ES-I3 (cell line): Measurements from ENCODE around the gene CBY1.

Experiments
- H3K36me3 ChIP-seq: 2 replicates; pipeline ENCODE4 v1.6.1; 2013; ENCODE audit warnings: mild to moderate bottlenecking, low read length, control low read depth, moderate library complexity; ENCODE audit not compliant: insufficient read depth
- H3K4me1 ChIP-seq: 2 replicates; pipeline ENCODE4 v1.6.1; 2013; ENCODE audit warnings: mild to moderate bottlenecking, control low read depth, low read length; ENCODE audit not compliant: insufficient read depth
- H3K9ac ChIP-seq: 2 replicates; pipeline ENCODE4 v1.6.1; 2013; ENCODE audit warnings: low read depth, mild to moderate bottlenecking, low read length, moderate library complexity
- H3K9me3 ChIP-seq: 2 replicates; pipeline ENCODE4 v1.6.1; 2013; ENCODE audit warnings: mild to moderate bottlenecking, low read length, moderate library complexity; ENCODE audit not compliant: control insufficient read depth, insufficient read depth

The CBY1 gene

GRCh38 chr22:38675833-38676232, 19.4 kb downstream of the CBY1 start:
- Histone ChIP-seq H3K4me1 (no peaks in the 10 kb centered on the region), H3K9ac (no peak overlapping the region), H3K36me3 (no peaks in the 10 kb centered on the region; the same call in 1 of the 2 replicates), H3K9me3 (no peaks in the 10 kb centered on the region)

GRCh38 chr22:38681582-38682335, 25.3 kb downstream of the CBY1 start, which contains the start of gene TOMM22:
TSS of gene TOMM22 (plus strand) at chr22:38681957. CDS start at chr22:38681979, 22 bp downstream.
- Histone ChIP-seq H3K9ac (peak within 1 kb of the TSS; percentile 93), H3K9me3 (0 out of 2 replicates have a peak, but pooled peaks cover 4% of the 10 kb centered on the region), H3K36me3 (peaks cover 8% of the 10 kb centered on the region), H3K4me1 (no peaks in the 10 kb centered on the region)

GRCh38 chr22:38684895-38685294, 28.5 kb downstream of the CBY1 start:
- 0 out of 2 replicates have a peak, but pooled peaks cover 4% of the 10 kb centered on the region for H3K9me3 ChIP-seq
- H3K36me3 ChIP-seq, result peaks cover 12% of the 10 kb centered on the region
- no peaks in the 10 kb centered on the region for H3K4me1 ChIP-seq
- no peak overlapping the region for H3K9ac ChIP-seq

GRCh38 chr22:38685761-38686160, 29.3 kb downstream of the CBY1 start:
- no peak overlapping the region for H3K9ac ChIP-seq
- H3K9me3 ChIP-seq, result 0 out of 2 replicates have a peak, but pooled peaks cover 4% of the 10 kb centered on the region

GRCh38 chr22:38689651-38690050, 33.2 kb downstream of the CBY1 start:
- no peaks in the 10 kb centered on the region for H3K4me1 ChIP-seq
- no peaks in the 10 kb centered on the region for H3K9me3 ChIP-seq
- H3K9ac ChIP-seq, result no peak overlapping the region
- H3K36me3 ChIP-seq, result peaks cover 12% of the 10 kb centered on the region

More at GRCh38 chr22:38685761-38686160, 29.3 kb downstream of the CBY1 start:
- Histone ChIP-seq H3K36me3 (peaks cover 12% of the 10 kb centered on the region), H3K4me1 (no peaks in the 10 kb centered on the region)

- Histone ChIP-seq H3K36me3 (peaks cover 8% of the 10 kb centered on the region; the same call in 1 of the 2 replicates), H3K9me3 (no peaks in the 10 kb centered on the region), H3K4me1 (peaks cover 26% of the 10 kb centered on the region), H3K9ac (no peak overlapping the region)
Measured at GRCh38 chr22:38694049-38694448, 37.6 kb downstream of the CBY1 start.

GRCh38 chr22:38694940-38695339, 38.5 kb downstream of the CBY1 start:
- Histone ChIP-seq H3K9ac (no peak overlapping the region), H3K4me1 (peaks cover 31% of the 10 kb centered on the region), H3K36me3 (peaks cover 8% of the 10 kb centered on the region; the same call in 1 of the 2 replicates), H3K9me3 (no peaks in the 10 kb centered on the region)

- H3K4me1 ChIP-seq, result peaks cover 31% of the 10 kb centered on the region
- H3K36me3 ChIP-seq, result peaks cover 3% of the 10 kb centered on the region; the same call in 1 of the 2 replicates
- no peak overlapping the region for H3K9ac ChIP-seq
- no peaks in the 10 kb centered on the region for H3K9me3 ChIP-seq
Measured at GRCh38 chr22:38696606-38697424, 40.4 kb downstream of the CBY1 start.

GRCh38 chr22:38697425-38698089, 41.1 kb downstream of the CBY1 start:
- H3K36me3 ChIP-seq, result peaks cover 3% of the 10 kb centered on the region; the same call in 1 of the 2 replicates
- no peaks in the 10 kb centered on the region for H3K9me3 ChIP-seq
- peak overlapping the region; percentile 13; the same call in 1 of the 2 replicates for H3K9ac ChIP-seq
- peaks cover 31% of the 10 kb centered on the region for H3K4me1 ChIP-seq

- Histone ChIP-seq H3K36me3 (no peaks in the 10 kb centered on the region), H3K4me1 (peaks cover 36% of the 10 kb centered on the region), H3K9me3 (no peaks in the 10 kb centered on the region), H3K9ac (peak overlapping the region; percentile 98; the same call in 1 of the 2 replicates)
Measured at GRCh38 chr22:38698407-38699094, 42.1 kb downstream of the CBY1 start.

- no peaks in the 10 kb centered on the region for H3K36me3 ChIP-seq
- peak overlapping the region; percentile 98; the same call in 1 of the 2 replicates for H3K9ac ChIP-seq
- no peaks in the 10 kb centered on the region for H3K9me3 ChIP-seq
- peaks cover 36% of the 10 kb centered on the region for H3K4me1 ChIP-seq
Measured at GRCh38 chr22:38699143-38699542, 42.7 kb downstream of the CBY1 start.

- H3K9me3 ChIP-seq, result no peaks in the 10 kb centered on the region
- H3K4me1 ChIP-seq, result peaks cover 39% of the 10 kb centered on the region
- H3K36me3 ChIP-seq, result no peaks in the 10 kb centered on the region
- peak overlapping the region; percentile 98; the same call in 1 of the 2 replicates for H3K9ac ChIP-seq
Measured at GRCh38 chr22:38699784-38700183, 43.3 kb downstream of the CBY1 start.

- H3K36me3 ChIP-seq, result no peaks in the 10 kb centered on the region
- peaks cover 41% of the 10 kb centered on the region for H3K4me1 ChIP-seq
- H3K9me3 ChIP-seq, result no peaks in the 10 kb centered on the region
Measured at GRCh38 chr22:38700270-38700788, 43.9 kb downstream of the CBY1 start.

More at GRCh38 chr22:38700270-38700788, 43.9 kb downstream of the CBY1 start:
- H3K9ac ChIP-seq, result peak overlapping the region; percentile 98
